Smooth muscle cell of the brain vasculature (primary cell): Measurements from ENCODE around the gene ZMYM4.
"Not testable (repeated sequence)": the region's sequence is repeated elsewhere in the genome, so short reads cannot be mapped to it uniquely, and the experiment has no call there.

Experiments used
- DNase-seq: peaks from one replicate; pipeline ENCODE4 v3.0.0-alpha.2; 2012; ENCODE audit warnings: low read depth, low spot score

Gene ZMYM4

GRCh38 chr1:35326246-35326866 lies 57.8 kb downstream of the ZMYM4 start:
- no peak for DNase-seq

GRCh38 chr1:35331618-35332017 lies 63.1 kb downstream of the ZMYM4 start:
- DNase-seq = not testable (repeated sequence)

GRCh38 chr1:35334485-35334884 lies 66.0 kb downstream of the ZMYM4 start:
- no peak for DNase-seq

GRCh38 chr1:35340519-35340918 lies 72.0 kb downstream of the ZMYM4 start:
- no peak for DNase-seq

GRCh38 chr1:35345439-35345981 lies 77.0 kb downstream of the ZMYM4 start:
- DNase-seq = no peak

GRCh38 chr1:35350872-35351271 lies 82.4 kb downstream of the ZMYM4 start:
- no peak for DNase-seq

GRCh38 chr1:35359995-35360394 lies 91.5 kb downstream of the ZMYM4 start:
- DNase-seq = no peak

- DNase-seq = no peak
Measured at GRCh38 chr1:35361638-35362037, 93.1 kb downstream of the ZMYM4 start.

- no peak for DNase-seq
Measured at GRCh38 chr1:35364741-35365140, 96.2 kb downstream of the ZMYM4 start.

GRCh38 chr1:35367914-35368313 lies 99.4 kb downstream of the ZMYM4 start:
- DNase-seq = no peak

GRCh38 chr1:35369922-35370671 lies 101.6 kb downstream of the ZMYM4 start:
- peak; percentile 12 for DNase-seq

- no peak for DNase-seq
Measured at GRCh38 chr1:35371506-35371905, 103.0 kb downstream of the ZMYM4 start.

- DNase-seq = no peak
Measured at GRCh38 chr1:35377555-35377954, 109.0 kb downstream of the ZMYM4 start.

GRCh38 chr1:35379317-35380000 lies 111.0 kb downstream of the ZMYM4 start:
- no peak for DNase-seq

- not testable (repeated sequence) for DNase-seq
Measured at GRCh38 chr1:35380111-35380510, 111.6 kb downstream of the ZMYM4 start.

- no peak for DNase-seq
Measured at GRCh38 chr1:35382107-35382506, 113.6 kb downstream of the ZMYM4 start.

GRCh38 chr1:35386290-35386689 lies 117.8 kb downstream of the ZMYM4 start:
- DNase-seq = no peak

- no peak for DNase-seq
Measured at GRCh38 chr1:35386959-35387358, 118.5 kb downstream of the ZMYM4 start.

- DNase-seq = no peak
Measured at GRCh38 chr1:35390600-35391494, 122.3 kb downstream of the ZMYM4 start.

- DNase-seq = no peak
Measured at GRCh38 chr1:35394386-35394785, 125.9 kb downstream of the ZMYM4 start.

GRCh38 chr1:35398739-35399138 lies 130.2 kb downstream of the ZMYM4 start:
- DNase-seq = no peak
